Activated T-helper 1 cell treated with Interleukin-2 at 50 U/mL for 16 hours (primary cell): ENCODE data around the gene CHD1.

Experiments
- DNase-seq: peaks from one replicate; pipeline ENCODE4 v3.0.0-alpha.2; 2020; ENCODE audit warnings: low read depth

Gene CHD1

DNA sequence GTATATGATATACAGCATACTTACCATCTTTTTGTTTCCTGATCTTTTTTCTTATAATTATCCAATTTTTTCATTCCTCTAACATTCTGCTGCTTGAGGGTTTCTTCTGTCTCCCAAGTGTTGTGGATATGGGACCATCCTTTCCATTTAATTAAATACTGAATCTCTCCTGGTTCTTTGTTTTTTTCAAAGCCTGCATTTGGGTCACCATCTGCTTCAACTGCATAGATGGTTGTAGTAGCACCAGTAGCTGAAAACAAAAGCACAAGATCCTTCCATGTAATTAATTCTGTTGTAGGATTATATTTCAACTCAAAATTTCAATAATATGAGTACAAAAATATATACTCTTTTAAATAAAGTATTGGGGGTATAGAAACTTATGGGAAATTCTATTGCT lies 29.4 kb downstream of the CHD1 start:
- DNase-seq = no peak

- no peak for DNase-seq
These were observed 30.1 kb downstream of the CHD1 start for GRCh38 chr5:98898743-98899142.

- no peak for DNase-seq
These were observed 37.2 kb downstream of the CHD1 start for GRCh38 chr5:98891591-98891990.

GRCh38 chr5:98880598-98880997 lies 48.2 kb downstream of the CHD1 start:
- DNase-seq = no peak

DNA sequence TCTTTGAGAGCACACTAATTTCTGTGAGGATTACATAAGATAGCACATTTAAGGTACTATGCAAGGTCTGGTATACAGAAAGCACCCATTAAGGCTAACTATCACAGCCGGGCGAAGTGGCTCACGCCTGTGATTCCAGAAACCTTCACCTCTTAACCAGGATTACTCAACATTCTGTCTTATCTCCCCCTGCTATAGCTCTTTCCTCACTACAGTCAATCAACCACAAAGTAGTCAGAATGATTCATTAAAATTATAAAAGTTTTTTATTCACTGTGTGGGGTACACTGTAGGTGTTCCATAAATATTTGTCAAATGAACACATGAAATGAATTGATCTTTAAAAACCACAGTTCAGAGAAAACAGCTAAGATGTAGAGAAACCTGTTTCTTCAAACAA lies 48.7 kb downstream of the CHD1 start:
- DNase-seq = no peak

DNA sequence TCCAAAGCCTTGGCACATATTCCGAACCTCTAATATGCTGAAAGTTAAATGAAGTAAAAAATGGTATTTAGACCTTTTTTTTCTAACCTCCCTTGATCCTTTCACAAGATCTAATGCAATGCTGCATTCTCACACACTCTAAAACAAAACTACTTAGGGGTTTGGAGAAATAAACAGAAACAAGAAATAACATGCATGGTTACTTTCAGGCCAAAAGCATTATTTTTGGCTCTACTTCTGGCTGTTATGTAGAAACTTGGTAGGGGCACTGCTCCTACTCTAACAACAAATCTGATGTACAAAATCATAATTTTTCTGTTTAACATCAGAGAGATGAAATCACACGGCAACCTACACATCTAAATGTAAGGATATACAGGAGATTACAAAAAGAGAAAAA lies 51.2 kb downstream of the CHD1 start:
- DNase-seq = no peak

- no peak for DNase-seq
These were observed 56.1 kb downstream of the CHD1 start for GRCh38 chr5:98872674-98873073.

DNA sequence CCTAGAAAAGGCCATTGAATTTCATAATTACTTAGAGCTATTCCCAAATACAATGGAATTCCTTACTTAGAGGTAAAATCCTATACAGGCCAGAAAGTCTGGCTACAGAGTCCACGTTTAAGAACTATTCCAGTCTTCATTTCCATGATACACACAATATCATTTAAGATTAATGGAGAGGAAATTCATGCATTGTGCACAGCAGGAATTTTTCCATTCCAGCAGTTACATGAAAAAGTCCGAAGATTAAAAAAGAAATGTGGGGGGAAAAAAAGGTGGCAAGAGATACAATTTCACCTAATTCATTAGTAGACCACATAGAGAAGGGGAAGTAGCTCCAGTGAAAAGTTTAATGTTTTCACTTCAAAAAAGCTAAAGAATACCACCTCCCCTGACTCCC lies 63.1 kb downstream of the CHD1 start:
- no peak for DNase-seq

GRCh38 chr5:98847054-98847453 lies 81.8 kb downstream of the CHD1 start:
- DNase-seq = no peak

GRCh38 chr5:98846520-98846919 lies 82.3 kb downstream of the CHD1 start:
- no peak for DNase-seq

DNA sequence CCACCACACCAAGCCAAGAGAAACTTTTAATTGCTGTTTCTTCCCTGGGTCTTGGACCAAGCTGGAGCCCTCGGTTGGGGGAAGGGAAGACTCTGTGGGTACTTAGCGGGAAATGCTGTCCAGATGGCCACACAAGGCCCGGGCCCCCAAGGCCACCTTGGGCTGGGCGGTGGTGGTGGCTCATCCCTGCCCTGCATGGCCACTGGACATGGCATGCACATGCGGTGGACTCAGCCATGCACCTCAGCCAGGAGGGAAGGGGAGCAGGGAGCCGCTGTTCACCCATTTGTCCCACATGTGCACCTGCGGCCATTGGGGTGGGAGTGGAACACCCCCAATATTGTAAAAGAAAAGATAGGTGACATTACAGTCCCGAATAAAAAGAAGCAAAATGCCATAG lies 82.9 kb downstream of the CHD1 start:
- no peak for DNase-seq

- DNase-seq = no peak
These were observed 83.9 kb downstream of the CHD1 start for GRCh38 chr5:98844865-98845264.

DNA sequence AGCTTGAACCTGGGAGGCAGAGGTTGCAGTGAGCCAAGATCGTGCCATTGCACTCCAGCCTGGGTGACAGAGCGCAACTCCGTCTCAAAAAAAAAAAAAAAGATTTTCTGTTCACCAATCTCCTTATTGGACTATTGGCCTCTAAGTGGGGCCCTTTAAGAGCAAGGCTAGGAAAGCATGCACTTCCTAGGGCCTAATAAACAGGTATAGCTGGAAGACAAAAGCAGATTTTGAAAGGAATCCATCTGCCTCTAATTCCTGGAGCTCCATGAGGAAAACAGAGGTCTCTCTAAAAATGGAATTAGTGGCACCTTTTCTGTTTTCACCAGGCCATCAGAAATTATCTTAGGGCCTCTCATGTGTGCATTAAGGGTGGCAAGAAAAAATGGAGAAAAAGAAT lies 85.3 kb downstream of the CHD1 start:
- DNase-seq = no peak

DNA sequence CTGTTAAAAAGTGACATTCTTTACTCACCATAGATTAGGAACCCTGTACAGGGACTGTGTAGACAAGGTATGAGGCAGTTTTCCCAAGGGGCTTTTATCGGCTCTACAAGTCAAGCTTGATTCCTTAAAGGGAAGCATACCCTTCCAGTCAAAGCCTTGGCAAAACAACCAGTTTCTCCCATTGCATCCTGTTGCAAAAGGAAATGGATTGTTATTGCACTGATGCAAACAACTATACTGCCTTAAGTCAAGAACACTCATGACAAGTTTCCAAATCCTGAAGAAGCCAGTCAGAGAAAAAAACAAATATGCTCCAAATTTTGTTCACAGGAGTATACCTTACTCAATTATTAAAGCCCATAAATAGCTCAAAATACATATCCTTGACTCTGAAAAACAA lies 87.9 kb downstream of the CHD1 start:
- no peak for DNase-seq

DNA sequence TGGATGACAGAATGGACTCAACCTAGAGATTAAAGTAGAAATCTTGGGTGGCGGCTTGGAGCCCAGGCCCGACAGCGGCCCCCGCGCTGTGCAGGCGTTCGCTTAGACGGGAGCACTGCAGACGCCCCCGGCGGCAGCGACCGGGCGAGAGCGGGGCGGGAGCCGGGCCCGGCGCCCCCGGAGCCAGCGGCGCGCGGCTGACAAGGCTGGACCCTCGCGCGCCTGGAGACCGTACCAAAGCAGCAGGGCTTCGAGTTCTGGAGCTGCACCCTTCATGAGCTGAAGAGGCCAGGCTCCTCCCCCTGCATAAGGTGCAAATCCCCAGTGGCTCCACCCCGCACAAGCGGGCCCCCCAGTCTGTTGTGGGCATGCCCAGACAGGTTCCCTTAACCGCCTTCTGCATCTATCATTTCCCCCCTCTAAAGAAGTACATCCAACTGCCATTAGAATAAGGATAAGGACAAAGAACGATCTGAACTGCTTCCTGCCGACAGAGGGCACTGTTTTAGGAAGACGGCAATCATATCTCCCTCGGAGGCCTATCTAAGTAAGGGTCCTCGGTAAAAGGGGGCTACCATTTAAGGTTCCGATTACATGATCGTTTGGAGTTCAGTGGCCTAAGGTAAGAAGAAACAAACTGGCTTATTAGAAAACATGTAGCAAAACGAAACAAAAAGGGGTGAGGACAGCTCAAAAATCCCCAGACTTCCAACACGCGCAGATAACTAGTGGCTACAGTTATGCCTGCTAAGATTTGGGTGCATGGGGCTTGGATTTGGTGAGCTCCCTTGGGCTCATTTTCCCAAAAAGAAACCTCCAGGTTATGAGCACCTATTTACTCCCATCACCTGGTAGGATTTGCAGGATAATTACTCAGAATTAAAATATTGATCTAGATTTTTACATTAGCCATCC lies 89.1 kb downstream of the CHD1 start:
- DNase-seq = no peak

DNA sequence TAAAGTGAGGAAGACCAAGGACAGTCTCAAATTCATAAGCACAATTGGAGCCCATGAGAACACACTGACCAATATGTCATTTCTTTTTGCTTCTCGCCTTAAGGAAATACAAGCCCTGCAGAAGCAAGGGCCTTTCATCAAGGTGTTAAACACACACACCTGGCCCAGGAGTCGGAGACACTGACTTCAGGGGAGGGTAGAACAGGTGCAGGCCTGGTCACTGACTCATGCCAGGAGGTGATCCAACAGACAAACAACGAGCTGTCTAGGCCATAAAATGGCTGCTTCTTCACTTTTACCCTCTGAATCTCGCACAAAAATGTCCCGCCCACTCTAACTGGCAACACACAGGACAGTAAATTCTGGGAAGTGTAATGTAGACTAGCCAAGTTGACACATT lies 92.6 kb downstream of the CHD1 start:
- no peak for DNase-seq

- DNase-seq = no peak
These were observed 101.1 kb downstream of the CHD1 start for GRCh38 chr5:98827588-98828284.

DNA sequence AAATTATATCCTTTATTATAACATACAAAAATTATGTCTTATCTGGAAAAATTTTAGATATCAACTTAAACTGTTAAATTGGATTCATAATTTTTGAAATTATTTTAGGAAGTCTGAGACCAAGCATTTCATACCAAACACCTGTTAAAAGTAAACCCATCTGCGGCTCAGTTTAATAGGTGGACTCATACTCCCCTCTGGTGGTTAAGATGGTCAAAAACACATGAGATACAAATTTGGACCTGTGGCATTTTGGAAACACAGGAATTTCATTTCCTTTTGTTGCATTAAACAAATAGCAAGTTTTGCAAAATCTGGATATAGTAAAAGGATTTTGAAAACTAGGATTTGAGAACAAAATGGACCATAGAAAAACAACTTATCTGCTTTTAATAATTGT lies 101.6 kb downstream of the CHD1 start:
- no peak for DNase-seq

DNA sequence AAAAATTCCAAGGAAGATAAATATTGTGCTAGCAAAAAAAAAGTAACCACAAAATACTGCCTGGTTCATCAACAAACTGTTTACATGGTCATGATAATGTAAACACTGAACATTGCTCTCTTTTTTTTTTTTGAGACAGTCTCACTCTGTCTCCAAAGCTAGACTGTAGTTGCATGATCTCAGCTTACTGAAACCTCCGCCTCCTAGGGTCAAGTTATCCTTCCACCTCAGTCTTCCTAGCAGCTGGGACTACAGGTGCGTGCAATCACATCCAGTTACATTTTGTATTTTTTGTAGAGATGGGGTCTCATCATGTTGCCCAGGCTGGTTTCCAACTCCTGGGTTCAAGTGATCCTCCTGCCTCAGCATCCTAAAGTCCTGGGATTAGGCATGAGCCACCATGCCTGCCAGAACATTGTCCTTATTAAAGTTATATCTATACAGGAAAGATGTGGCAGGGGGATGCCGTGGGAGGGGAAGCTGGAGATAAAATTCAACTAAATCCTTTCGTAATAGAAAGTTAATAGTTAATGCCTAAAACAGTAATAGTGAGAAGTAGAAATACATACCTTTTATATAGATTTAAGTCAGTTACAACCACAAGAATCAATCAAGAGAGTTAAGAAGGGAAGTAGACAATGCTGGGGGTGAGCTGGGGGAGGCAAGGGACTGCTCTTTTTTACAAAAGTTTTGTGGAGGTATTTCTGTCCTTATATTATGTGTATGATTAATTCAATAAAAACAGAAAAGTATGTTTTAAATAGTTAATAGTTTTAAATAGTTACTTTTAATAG lies 103.0 kb downstream of the CHD1 start:
- DNase-seq = no peak

GRCh38 chr5:98816582-98817222 lies 112.1 kb downstream of the CHD1 start:
- no peak for DNase-seq

DNA sequence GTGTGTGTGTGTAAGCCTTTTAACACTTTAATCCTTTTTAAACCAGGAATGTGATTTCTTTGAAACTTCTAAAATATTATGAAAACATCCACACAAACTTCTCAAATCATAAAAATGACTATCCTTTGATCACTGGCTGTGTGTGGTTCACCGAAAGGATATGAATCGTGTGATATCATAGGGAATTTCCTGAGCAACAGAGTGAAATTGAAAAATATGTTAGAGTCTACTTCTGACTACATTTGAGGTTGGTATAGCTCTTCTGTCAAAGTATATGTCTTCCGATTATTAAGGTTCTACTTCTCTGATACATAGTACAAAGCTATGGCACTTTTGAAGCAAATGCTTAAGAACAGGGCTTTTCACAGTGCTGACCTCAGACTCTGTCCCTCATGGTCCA lies 115.1 kb downstream of the CHD1 start:
- no peak for DNase-seq

DNA sequence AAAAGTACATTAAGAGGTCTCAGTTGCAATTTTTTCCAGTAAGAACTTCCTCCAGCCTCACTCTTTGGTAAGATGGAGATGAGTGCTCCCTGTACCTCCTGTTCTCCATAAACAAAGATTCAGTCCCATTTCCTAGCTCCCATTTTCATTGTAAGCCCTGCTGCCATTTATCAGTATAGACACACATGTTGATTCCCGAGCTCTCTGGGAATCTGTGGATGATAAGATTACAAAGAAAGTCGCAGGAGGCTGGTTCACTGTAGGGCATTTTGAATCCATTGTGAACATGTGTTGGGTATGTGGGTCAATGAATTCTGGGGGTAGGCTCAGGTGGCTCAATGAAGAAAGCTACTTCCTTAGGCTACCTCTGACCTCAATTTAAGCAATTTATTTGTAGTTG lies 118.6 kb downstream of the CHD1 start:
- DNase-seq = no peak
